ENCODE measurements around the gene GIT1.

GRCh38 chr17:29585080-29585751, 4.2 kb downstream of the GIT1 start:
- TF ChIP-seq EZH2 (IDR thresholded peaks at IDR 0.05; ENCODE audit: low read depth, unreplicated experiment) (no peak), EZH2phosphoT487 (IDR thresholded peaks at IDR 0.05; ENCODE audit: unreplicated experiment) (no peak), CTCF (conservative IDR thresholded peaks at IDR 0.05; ENCODE audit: low read depth in 2 of 2) (peak; percentile 54 to 68), POLR2AphosphoS5 (IDR thresholded peaks at IDR 0.05; ENCODE audit: low read depth) (no peak), JUNB (IDR thresholded peaks at IDR 0.05; ENCODE audit: unreplicated experiment) (no peak), REST (IDR thresholded peaks at IDR 0.05; ENCODE audit: unreplicated experiment) (no peak), CREB1 (CRISPR knock-in tag; IDR thresholded peaks at IDR 0.05; ENCODE audit: low read depth) (no peak)

Measured in GM23338 (cell line).